Fibroblast of villous mesenchyme (primary cell): ENCODE measurements around the gene ACOXL. TPM values are rescaled to one million over a fixed set of nuclear protein-coding genes. Genes with fewer than 3 reads are reported as not detected.

ENCODE experiments used
- DNase-seq: peaks from one replicate; pipeline ENCODE4 v3.0.0-alpha.2; 2010; ENCODE audit warnings: low read depth
- H3K4me3 ChIP-seq: 2 replicates; pipeline ENCODE4 v1.5.1; 2011; ENCODE audit warnings: low read depth, mild to moderate bottlenecking, low read length
- CTCF ChIP-seq: IDR thresholded peaks from 2 replicates; pipeline ENCODE4 v1.5.1; 2012; ENCODE audit warnings: low read depth, mild to moderate bottlenecking, low read length; ENCODE audit not compliant: insufficient read depth
- total RNA-seq: library from RNA; depleted of rRNA; stranded (reverse); fragments of >200 nt; gene quantifications from 2 replicates; pipeline ENCODE4 v1.2.3, GENCODE V29; 2012

Gene ACOXL
- total RNA-seq, 1 donor = not detected

GRCh38 chr2:111057045-111057444, 324.7 kb downstream of the ACOXL start:
- no peak overlapping the region for H3K4me3 ChIP-seq
- DNase-seq = no peak
- TF ChIP-seq CTCF = no peak

- DNase-seq = no peak
- H3K4me3 ChIP-seq = no peak overlapping the region
- no peak for TF ChIP-seq CTCF
Observed at GRCh38 chr2:111057721-111058120, 325.3 kb downstream of the ACOXL start.

GRCh38 chr2:111058264-111058663, 325.9 kb downstream of the ACOXL start:
- no peak for DNase-seq
- no peak for TF ChIP-seq CTCF
- no peak overlapping the region for H3K4me3 ChIP-seq

GRCh38 chr2:111061191-111061590, 328.8 kb downstream of the ACOXL start:
- H3K4me3 ChIP-seq = no peak overlapping the region
- no peak for DNase-seq
- no peak for TF ChIP-seq CTCF

GRCh38 chr2:111062417-111062816, 330.0 kb downstream of the ACOXL start:
- no peak overlapping the region for H3K4me3 ChIP-seq
- no peak for TF ChIP-seq CTCF
- no peak for DNase-seq

- no peak for DNase-seq
- H3K4me3 ChIP-seq = no peak overlapping the region
- TF ChIP-seq CTCF = no peak
Observed at GRCh38 chr2:111066062-111066593, 333.8 kb downstream of the ACOXL start.

GRCh38 chr2:111068435-111069058, 336.2 kb downstream of the ACOXL start:
- no peak overlapping the region for H3K4me3 ChIP-seq
- no peak for DNase-seq
- no peak for TF ChIP-seq CTCF
